Measurements from ENCODE around the gene PRAMEF11.

DNA sequence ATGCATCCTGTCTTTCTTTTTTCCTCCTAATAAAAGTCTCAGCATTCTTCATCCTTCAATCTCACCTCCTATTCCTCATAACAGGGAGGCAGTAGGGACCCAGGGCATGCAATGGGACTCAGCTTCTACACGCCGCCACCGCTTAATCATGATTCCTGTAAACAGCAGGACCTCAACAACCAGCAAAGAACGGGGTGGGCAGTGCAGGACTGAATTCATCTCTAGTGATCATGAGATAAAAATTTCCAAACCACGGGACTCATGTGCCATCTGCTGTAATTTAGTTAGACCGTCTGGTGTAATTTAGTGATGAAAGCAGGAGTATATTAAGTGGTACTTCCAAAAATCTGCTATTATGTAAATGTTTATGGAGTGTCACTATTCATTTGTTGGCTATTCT, 52.3 kb downstream of the PRAMEF11 start:
- no peak for TF ChIP-seq POLR2AphosphoS5 (IDR thresholded peaks at IDR 0.05; ENCODE audit: low read depth, low read length)
- no peak for TF ChIP-seq CHD1 (IDR thresholded peaks at IDR 0.05; ENCODE audit: low read depth, low read length)
- TF ChIP-seq ASH2L (IDR thresholded peaks at IDR 0.05; ENCODE audit: low read length) = no peak
- TF ChIP-seq, protein P1, sequence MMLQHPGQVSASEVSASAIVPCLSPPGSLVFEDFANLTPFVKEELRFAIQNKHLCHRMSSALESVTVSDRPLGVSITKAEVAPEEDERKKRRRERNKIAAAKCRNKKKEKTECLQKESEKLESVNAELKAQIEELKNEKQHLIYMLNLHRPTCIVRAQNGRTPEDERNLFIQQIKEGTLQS (IDR thresholded peaks at IDR 0.05; ENCODE audit: insufficient read depth, low read depth, low read length) = no peak
- no peak for TF ChIP-seq EZH2 (IDR thresholded peaks at IDR 0.05; ENCODE audit: low read depth, low read length, severe bottlenecking)
- no peak for TF ChIP-seq RFX5 (IDR thresholded peaks at IDR 0.05; ENCODE audit: borderline replicate concordance, low read depth, low read length)
- TF ChIP-seq, protein P2, sequence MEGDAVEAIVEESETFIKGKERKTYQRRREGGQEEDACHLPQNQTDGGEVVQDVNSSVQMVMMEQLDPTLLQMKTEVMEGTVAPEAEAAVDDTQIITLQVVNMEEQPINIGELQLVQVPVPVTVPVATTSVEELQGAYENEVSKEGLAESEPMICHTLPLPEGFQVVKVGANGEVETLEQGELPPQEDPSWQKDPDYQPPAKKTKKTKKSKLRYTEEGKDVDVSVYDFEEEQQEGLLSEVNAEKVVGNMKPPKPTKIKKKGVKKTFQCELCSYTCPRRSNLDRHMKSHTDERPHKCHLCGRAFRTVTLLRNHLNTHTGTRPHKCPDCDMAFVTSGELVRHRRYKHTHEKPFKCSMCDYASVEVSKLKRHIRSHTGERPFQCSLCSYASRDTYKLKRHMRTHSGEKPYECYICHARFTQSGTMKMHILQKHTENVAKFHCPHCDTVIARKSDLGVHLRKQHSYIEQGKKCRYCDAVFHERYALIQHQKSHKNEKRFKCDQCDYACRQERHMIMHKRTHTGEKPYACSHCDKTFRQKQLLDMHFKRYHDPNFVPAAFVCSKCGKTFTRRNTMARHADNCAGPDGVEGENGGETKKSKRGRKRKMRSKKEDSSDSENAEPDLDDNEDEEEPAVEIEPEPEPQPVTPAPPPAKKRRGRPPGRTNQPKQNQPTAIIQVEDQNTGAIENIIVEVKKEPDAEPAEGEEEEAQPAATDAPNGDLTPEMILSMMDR (IDR thresholded peaks at IDR 0.05; ENCODE audit: control extremely low read depth in 1 of 3, insufficient read depth in 1 of 3, low read depth in 1 of 3, low read length in 3 of 3) = no peak
- no peak for TF ChIP-seq SP2 (IDR thresholded peaks at IDR 0.05; ENCODE audit: low read length)
- no peak for TF ChIP-seq POLR2A (IDR thresholded peaks at IDR 0.05; ENCODE audit: control extremely low read depth in 1 of 2, low read depth in 2 of 2, low read length in 2 of 2)
- TF ChIP-seq SIN3A (conservative IDR thresholded peaks at IDR 0.05 in 1 of 2, IDR thresholded peaks at IDR 0.05 in 1 of 2; ENCODE audit: low read depth in 1 of 2, low read length in 2 of 2) = no peak
- no peak for TF ChIP-seq EGR1 (IDR thresholded peaks at IDR 0.05; ENCODE audit: borderline replicate concordance, low read depth, low read length)
- no peak for TF ChIP-seq FOSL1 (IDR thresholded peaks at IDR 0.05; ENCODE audit: insufficient read depth, low read depth, low read length)
